Measurements from ENCODE around the gene SCIN.
"Not testable (repeated sequence)": the region's sequence is repeated elsewhere in the genome, so short reads cannot be mapped to it uniquely, and the experiment has no call there.

The SCIN gene

GRCh38 chr7:12690041-12690878 is 119.7 kb downstream of the SCIN start:
- no peak for DNase-seq

- DNase-seq: not testable (repeated sequence)
These were observed 120.9 kb downstream of the SCIN start for GRCh38 chr7:12691388-12691787.

- DNase-seq: no peak
These were observed 121.5 kb downstream of the SCIN start for GRCh38 chr7:12692035-12692434.

GRCh38 chr7:12692479-12693259 is 122.1 kb downstream of the SCIN start:
- DNase-seq: no peak

GRCh38 chr7:12694817-12695216 is 124.3 kb downstream of the SCIN start:
- no peak for DNase-seq

GRCh38 chr7:12695965-12696364 is 125.4 kb downstream of the SCIN start:
- no peak for DNase-seq

- DNase-seq: no peak
These were observed 128.8 kb downstream of the SCIN start for GRCh38 chr7:12699299-12699698.

GRCh38 chr7:12701433-12701832 is 130.9 kb downstream of the SCIN start:
- DNase-seq: no peak

GRCh38 chr7:12703881-12704280 is 133.4 kb downstream of the SCIN start:
- DNase-seq: no peak

GRCh38 chr7:12705878-12706277 is 135.4 kb downstream of the SCIN start:
- no peak for DNase-seq

- peak; percentile 77 for DNase-seq
These were observed 136.5 kb downstream of the SCIN start for GRCh38 chr7:12706900-12707536.

- no peak for DNase-seq
These were observed 137.8 kb downstream of the SCIN start for GRCh38 chr7:12708314-12708713.
